KBM-7 (cell line): ENCODE measurements around the gene PWWP2B.
A peak's percentile ranks its signal among the peaks of the same experiment; 100 is the strongest.

ENCODE experiments used
- DNase-seq: peaks from one replicate; pipeline ENCODE4 v3.0.0-alpha.2; 2015
- in situ Hi-C: fragments of 300-500 bp; cut with MboI; formaldehyde crosslinking; loops from 2 replicates; pipeline ENCODE4 v1.14.3; 2020; ENCODE audit warnings: low sequenced_read_pairs, low pct_unique_long_range_greater_than_20kb, mixed read lengths

PWWP2B gene

DNA sequence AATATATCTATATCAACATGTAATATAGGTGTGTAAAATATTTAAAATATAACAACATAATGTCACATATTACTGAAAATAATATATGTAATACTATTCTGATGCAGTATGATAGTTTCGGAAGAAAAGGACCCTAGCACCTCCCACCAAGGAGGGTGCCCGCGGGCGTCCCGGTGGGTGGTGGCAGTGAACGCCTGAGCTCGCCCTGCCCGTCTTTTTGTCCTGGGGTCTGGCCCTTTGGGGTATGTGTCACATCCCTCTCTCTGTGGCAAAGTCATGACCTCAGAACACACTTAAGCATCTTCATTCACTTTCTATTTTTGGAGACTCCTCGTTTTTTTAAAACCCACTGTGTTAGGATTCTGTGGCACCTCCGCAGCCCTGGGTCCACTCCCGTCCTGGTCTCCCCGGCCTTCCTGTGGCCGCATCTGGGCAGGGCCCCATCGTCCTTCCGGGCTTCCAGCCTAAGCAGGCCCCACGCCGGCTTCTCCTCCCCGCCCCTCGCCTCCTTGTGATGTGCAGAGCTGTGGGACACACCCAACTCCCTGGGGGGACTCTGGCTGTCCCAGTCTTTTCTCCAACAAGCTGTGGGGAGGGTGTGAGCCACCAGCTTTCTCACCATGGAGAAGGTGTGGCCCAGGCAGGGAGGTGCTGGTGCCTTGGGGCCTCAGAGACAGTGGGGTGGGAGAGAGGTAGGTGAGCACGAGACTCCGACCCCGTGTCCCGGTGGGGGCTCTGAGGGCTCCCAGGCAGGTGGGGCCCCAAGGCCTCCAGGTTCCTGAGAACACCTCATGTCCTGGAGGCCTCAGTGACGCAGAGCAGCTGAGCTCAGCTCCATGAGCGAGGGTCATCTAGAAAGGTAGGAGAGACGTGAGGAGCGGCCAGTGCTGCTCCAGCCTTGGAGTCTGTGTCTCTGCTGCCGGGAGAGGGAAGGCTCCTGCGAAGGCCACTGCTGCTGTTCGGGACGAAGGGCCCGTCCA is 16.5 kb downstream of the PWWP2B start:
- no peak for DNase-seq
- in situ Hi-C loops, result no loop called here

DNA sequence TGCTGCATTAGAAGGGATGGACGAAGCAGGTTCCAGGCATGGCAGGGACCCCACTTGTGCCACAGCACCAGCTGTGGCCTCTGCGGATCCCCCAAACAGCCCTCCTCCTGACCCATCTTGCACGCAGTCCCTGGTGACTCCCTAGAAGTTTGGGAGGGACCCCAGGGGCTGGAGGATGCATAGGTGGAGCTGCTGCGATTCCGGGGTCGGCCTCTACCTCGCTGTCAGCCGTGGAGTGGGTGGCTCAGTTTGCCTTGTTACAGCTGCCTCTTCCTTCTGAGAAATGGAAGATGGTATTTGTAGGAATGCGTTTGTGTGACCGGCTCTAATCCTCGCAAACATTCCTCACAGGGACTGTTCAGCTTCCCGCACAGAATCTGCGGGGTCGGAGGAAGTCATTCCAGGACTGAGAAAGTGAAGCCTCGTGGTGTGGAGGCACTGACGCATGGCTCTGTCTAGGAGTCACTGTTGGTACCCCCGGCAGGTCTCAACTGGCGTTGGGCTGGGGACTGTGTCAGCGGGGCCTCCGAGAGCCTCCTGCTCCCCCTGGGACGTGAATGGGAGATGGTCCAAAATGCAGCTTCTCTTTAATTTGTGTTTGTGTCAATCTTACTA is 17.5 kb downstream of the PWWP2B start:
- in situ Hi-C loops, result no loop called here
- no peak for DNase-seq

DNA sequence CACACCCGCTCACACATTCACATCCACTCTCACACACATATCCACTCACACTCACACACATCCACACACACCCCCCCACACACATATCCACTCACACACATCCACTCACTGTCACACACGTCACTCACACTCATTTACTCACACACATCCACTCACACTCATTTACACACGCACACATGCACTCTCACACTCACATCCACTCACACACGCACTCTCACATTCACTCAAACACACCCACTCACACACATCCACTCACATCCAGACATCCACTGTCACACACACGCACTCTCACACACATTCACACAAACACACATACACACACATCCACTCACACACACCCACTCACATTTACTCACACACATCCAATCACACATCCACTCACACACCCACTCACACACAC is 18.3 kb downstream of the PWWP2B start:
- in situ Hi-C loops, result no loop called here
- no peak for DNase-seq

DNA sequence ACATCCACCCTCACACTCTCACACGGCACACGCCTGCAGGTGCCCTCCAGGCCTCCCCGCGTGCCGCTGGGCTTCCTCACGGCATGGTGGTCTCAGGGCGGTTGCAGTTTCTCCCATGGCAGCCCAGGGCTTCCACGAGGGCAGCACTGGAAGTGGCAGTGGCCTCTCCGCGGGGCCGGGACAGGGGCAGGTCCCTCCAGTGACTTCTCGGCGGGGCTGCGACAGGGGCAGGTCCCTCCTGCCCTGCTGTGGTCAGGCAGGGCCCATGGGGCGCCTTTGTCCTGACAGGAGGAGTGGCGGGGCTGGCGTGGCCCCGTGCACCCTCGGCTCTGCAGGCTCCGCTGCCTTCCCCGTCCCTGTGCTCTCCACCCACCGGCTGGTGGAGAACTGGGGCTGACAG is 19.0 kb downstream of the PWWP2B start:
- in situ Hi-C loops, result no loop called here
- no peak for DNase-seq

DNA sequence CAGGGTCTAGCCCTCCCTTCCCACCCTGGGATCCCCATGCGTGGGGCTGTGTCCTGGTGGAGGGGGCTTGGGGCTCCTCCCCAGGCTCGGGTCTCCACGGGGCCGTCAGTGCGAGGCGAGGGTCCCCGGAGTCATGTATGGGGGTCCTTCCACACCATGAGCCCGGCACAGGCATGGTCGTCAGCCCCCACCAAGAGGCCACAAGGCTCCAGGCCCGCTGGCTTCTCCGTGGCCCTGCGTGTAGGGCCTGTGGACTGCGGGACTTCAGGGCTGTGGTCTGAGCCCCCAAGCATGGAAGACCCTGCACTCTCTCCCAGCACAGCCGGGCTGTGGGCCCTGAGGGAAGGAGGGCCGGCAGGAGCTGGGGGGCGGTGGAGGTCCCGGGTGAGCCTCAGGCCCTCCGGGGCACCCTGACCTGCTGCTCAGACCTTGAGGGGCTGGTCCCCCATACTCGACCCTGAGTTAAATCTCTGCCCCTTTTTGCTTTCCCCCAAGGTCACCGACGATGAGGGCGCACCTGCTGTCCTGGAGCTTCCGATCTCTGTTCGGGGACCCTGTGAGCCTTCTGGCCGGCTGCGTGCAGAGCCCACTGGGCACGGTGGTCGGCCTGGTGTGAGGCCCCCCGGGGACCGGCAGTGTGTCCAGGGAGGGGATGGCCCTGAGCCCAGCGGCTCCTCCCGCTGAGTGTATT is 19.7 kb downstream of the PWWP2B start:
- in situ Hi-C loops, result no loop called here
- DNase-seq, result no peak

DNA sequence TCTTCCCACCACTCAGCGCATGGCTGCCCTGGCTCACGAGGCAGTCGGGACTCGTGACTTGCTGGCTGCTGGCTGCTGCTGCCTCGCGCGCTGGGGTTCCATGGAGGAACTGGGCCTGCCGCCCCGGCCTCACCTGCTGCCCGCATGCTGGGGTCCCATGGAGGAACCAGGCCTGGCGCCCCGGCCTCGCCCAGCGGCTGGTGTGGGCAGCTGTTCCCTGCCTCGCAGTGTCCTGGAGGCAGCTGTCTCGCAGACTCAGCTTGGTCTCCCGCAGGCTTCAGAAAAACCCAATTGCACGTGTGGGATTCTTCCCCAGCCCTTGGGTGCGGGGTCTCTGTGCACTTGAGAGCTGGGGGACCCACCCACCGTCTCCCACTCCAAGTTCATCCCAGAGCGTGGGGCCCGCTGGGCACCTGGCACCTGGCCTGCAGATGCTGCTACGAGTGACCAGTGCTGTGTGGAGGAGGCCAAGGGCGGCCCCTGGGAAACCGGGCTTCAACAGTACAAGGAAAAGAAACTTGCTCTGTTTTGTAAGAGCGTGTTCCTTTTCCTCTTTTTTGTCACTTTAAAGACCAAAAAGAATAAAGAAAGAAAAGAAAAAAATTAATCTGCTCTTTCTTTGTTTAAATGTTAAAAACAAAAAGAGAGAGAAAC is 20.4 kb downstream of the PWWP2B start:
- DNase-seq, result no peak
- in situ Hi-C loops, result no loop called here

DNA sequence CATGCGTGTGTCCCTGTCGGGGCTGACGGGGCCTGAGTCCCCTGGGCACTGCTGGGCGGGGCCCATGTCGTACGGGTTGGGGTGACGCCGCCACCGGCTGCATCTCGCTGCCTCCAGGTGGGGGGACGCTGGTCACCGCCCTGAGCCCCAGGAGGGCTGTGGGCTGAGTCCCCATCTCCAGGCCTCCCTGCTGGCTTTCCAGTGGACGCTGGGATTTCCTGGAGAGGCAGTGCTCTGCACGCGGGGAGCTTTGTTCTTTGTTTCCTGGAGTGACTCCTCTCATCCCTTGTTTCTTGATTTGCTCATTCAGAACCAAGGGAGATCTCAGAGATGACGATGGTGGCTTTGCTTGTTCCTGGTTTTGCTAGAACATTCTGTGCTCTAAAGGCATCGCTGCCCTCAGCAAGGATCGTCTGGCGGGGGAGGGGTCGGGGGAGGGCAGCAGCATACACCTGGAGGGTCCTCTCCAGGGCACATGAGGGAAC is 21.0 kb downstream of the PWWP2B start:
- DNase-seq, result no peak
- in situ Hi-C loops, result no loop called here

DNA sequence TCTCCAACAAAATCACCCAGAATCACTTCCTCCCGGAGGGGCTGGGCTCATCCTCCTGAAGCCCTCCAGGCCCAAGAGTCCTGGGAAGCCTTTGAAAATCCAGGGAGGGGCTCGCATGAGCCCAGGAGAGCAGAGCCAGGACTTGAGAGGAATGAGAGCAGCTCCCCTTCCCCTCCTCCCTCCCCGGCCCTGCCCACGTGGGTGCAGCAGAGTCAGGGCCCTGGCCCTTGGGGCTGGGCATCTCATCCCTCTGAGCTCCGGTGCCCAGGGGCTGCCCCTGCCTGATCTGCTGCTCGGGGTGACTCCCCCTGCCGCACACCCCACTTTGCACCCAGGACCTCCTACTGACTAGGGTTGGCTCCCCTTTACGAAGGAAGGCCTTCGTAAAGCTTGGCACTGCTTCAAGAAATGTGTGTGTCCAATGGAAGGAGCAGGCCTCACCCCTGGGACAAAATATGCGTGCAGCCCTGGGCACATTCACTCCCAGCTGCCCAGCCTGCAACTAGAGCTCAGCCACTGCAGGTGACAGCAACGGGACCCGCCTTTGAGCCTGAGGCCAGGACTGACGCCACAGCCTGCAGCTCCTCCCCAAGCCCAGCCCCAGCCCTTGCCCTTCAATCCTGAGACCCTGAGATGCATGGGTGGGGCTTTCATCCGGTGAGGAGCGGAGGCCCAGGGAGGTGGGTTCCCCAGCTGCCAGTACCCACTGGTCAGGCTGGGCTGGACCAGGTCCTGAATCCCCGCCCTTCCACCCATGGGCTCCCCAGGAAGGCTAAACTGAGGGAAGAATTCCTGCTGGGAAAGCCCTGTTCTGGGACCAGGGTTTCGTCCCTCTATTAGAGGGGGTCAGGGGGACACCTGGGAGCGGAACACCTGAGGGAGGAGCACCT is 21.8 kb downstream of the PWWP2B start:
- in situ Hi-C loops, result no loop called here
- DNase-seq, result peak; percentile 32

DNA sequence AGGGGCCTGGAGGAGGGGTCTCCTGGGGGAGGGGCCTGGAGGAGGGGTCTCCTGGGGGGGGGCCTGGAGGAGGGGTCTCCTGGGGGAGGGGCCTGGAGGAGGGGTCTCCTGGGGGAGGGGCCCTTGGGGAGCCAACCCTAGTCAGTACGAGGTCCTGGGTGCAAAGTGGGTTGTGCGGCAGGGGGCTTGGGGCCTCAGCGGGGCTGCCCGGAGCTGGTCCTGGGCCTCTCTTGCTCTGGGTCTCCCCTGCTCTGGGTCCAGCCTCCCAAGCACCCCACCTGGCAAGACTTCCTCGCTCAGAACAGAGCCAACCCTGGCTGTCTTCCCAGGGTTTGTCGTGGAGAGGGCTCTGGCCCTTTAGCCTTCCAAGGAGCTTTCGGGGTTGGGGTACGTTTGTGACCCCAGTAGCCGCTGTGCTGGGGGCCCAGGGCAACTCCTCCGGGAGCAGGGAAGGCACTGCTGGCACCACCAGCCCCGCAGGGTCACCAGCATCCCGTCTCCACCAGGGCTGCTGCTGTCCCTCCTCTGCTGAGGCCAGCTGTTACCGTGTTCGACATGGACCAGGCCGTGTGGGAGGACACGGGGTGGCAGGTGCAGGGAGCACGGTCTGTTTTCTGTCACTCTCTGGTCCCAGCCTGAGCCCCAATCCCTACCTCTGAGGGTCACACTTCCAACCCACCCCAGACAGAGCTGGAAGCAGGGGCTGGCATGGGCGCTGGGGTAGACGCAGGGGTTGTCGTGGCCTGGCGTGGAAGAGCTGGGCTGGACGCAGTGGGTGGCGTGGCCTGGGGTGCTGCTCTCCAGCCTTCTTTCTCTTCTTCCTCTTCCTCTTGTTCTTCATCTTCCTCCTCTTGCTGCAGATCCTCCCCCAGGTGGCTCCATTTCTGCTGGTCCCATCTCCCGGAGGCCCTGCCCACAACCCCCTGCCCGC is 22.8 kb downstream of the PWWP2B start:
- in situ Hi-C loops, result no loop called here
- DNase-seq, result peak; percentile 28

DNA sequence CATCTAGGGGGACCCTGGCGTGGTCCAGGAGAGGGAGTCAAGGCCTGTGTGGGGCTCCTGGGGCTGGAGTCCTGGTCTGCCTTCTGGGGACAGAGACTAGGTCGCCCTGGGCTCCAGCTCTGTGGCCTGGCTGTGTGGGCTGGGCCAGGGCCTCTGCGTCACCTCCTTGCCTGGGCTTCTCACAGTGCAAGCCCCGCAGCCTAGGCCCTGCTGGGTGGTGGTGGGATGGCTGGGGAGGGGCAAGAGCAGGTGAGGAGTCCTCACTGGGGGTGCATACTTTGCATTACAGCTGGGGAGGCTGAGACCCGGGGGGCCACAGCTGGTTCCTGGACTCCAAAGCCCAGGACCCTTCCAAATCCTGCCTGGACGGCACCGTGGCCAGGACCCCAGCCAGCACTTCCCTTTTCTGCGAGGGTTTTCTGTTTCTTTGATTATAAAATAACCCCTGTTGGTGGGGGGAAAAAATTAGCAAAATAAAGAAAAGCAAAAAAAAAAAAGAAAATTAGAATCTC is 23.5 kb downstream of the PWWP2B start:
- in situ Hi-C loops, result no loop called here
- peak; percentile 64 for DNase-seq

DNA sequence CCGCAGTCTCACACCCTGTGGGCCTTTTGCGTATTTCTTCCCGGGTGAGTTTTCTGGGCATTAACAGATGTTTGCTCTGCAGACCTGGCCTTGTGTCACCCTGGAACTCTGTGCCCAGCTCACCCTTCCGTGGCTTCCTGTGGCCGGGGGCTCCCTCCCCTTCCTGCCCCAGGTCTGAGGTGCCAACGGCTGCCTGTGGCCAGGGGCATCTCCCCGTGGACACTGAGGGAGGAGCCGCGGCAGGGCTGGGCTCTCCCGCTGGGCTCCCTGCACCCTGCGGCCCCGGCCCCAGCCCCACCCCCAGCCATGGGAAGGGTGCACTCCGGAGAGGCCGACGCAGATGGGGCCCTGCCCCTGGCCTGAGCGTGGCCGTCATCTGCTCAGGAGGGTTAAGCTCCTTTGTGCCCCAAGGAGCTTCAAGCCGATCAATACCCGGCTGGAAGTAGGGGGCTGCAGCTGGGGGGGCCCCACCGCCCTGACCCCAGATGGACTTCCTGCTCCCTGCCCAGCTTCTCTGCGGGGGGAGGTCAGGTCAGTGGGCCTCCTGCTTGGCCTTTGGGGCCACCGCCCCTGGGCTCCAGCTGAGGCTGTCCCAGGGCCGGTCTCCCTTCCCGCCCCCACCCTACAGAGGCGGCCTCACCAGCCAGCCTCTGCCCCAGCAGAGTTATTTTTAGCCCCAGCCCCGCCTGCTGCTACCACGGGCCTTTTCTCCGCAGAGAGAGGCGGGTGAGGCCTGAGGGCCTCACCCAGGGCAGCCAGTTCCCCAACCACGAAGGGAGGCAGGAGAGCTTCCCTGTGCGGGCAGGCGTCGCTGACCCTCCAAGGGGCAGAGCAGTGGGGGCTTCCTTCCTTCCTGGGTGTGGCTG is 24.2 kb downstream of the PWWP2B start:
- peak; percentile 80 for DNase-seq
- in situ Hi-C loops, result no loop called here

DNA sequence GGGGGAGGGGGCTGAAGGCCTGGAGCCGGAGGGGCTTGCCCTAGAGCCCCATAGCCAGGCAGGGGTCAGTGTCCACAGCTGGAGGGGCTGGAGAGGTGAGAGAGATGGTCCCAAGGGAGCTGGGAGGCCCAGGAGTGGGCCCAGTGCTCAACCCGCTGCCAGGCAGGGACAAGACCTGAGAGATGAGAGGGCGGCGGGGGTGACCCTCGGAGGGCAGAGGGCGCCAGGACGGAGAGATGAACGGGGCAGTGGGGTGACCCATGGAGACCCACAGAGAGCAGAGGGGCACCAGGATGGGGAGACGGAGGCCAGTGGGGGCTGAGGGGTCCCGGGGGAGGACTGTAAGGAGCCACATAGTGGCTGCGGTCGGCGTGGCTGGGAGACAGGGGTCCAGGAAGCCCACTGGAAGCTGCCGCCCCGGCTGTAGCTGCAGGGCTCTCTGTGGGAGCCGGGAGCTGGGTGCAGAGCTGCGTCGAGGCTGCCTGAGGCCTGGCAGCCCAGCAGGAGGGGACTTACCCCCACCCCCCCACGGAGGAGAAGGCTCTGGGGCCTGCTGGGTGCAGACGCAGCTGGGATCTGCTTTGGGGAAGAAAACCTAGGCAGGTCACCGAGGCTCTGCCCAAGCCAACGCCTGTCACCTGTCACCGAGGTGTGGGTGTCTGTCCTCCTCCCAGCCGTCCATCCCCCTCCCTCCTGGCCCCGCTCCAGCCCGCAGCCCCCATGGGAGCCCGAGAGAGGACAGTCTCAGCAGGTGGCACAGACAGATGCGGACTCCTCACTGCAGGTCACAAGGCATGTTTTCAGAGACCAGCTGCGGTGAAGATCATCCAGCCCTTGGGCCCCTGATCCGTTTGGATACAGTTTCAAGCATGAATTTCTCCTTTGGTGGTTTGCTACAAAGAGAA is 25.1 kb downstream of the PWWP2B start:
- no peak for DNase-seq
- in situ Hi-C loops, result no loop called here

DNA sequence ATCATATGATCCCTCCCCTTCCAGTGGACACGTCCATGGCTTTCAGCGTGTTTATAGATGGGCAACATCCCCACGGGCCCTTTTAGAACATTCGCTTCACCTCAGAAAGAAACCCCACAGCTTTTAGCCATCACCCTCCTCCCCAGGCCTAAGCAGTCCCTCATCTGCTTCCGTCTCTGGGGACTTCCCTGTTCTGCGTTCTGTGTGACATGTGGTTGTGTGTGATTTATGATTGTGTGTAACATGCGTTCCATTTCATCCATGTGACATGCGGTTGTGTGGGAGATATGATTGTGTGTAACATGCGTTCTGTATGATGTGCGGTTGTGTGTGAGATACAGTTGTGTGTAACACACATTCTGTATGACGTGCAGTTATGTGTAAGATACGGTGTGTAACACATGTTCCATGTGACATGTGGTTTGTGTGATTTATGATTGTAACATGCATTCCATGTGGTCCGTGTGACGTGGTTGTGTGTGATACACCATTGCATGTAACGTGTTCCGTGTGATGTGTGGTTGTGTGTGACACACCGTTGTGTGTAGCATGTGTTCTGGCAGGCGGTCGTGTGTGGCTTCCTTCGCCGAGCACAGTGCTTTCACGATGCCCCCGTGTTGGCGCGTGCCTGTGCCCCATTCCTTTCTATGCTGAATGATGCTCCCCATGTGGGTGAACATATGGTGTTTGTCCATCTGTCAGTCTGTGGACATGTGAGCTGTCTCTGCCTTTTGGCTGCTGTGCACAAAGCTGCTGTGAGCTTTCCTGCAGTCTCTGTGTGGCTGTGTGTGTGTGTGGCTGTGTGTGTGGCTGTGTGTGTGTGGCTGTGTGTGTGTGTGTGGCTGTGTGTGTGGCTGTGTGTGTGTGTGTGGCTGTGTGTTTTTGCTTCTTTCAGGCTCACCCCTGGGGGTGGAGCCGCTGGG is 26.2 kb downstream of the PWWP2B start:
- in situ Hi-C loops, result no loop called here
- peak; percentile 89 for DNase-seq
